Adrenal gland (tissue), 5 donors: ENCODE data around the gene DMBX1.

Experiments used
- CTCF ChIP-seq, 6 experiments: fragments of 450-650 bp in 4 of 6; fragments of 200-600 bp in 2 of 6; sonication (generic) in 1 of 6; IDR thresholded peaks; 1 replicate in 5 of 6; 2 replicates in 1 of 6; pipeline versions ENCODE4 v1.5.1 to v1.8.0; 2016 to 2021; ENCODE audit warnings: antibody characterized with exemption in 6 of 6, mild to moderate bottlenecking in 2 of 6, moderate library complexity in 1 of 6
- POLR2A ChIP-seq, 2 donors: fragments of 450-650 bp; IDR thresholded peaks; one replicate each; pipeline ENCODE4 v1.6.1; 2017; ENCODE audit warnings: antibody characterized with exemption in 2 of 2, mild to moderate bottlenecking in 2 of 2, moderate library complexity in 1 of 2
- donor health status: DM: no; HTN: no; CAD: no.

- TF ChIP-seq POLR2A (IDR thresholded peaks at IDR 0.05) = no peak
- TF ChIP-seq CTCF (IDR thresholded peaks at IDR 0.05) = no peak
Measured at GRCh38 chr1:46533179-46533864, 43.7 kb downstream of the DMBX1 start.
